Keratinocyte (primary cell): ENCODE data around the gene WDR7.

Experiments
- CTCF ChIP-seq, 3 experiments: IDR thresholded peaks in 1 of 3; conservative IDR thresholded peaks in 1 of 3; optimal IDR thresholded peaks in 1 of 3; 2 replicates in 2 of 3; 3 replicates in 1 of 3; pipeline versions ENCODE3 to v1.5.1; 2011; ENCODE audit warnings: low read length in 3 of 3, mild to moderate bottlenecking in 3 of 3, moderate library complexity in 2 of 3, control low read depth in 1 of 3, inconsistent platforms in 1 of 3; ENCODE audit not compliant: insufficient read depth in 2 of 3; ENCODE audit errors: extremely low read depth in 1 of 3
- EZH2 ChIP-seq: IDR thresholded peaks from one replicate; pipeline ENCODE4 v1.6.1; 2012; ENCODE audit warnings: inconsistent platforms, mild to moderate bottlenecking, low read length, moderate library complexity

GRCh38 chr18:56662063-56662408, 10.9 kb downstream of the WDR7 start:
- TF ChIP-seq CTCF (optimal IDR thresholded peaks at IDR 0.05 in 1 of 3, IDR thresholded peaks at IDR 0.05 in 1 of 3, conservative IDR thresholded peaks at IDR 0.05 in 1 of 3; ENCODE audit: extremely low read depth in 1 of 3, insufficient read depth in 2 of 3, low read length in 3 of 3) = no peak
- TF ChIP-seq EZH2 = no peak
